ENCODE results near the gene DHRS13. TPM values are rescaled to one million over a fixed set of nuclear protein-coding genes. Genes with fewer than 3 reads are reported as not detected.
"Not testable (repeated sequence)": the region's sequence is repeated elsewhere in the genome, so short reads cannot be mapped to it uniquely, and the experiment has no call there.

Gene DHRS13
- total RNA-seq, 2 experiments from 2014 or later, result 23.1 to 25.9 TPM

GRCh38 chr17:28944862-28945741, 42.2 kb upstream of the DHRS13 start:
- H3K9me3 Mint-ChIP-seq (ENCODE audit: low read depth), result no peaks in the 10 kb centered on the region
- H3K4me3 Mint-ChIP-seq, result no peak overlapping the region
- H3K4me1 Mint-ChIP-seq, result peaks cover 68% of the 10 kb centered on the region
- CTCF ChIA-PET, result interaction anchor here (0.8 to 9.1 kb wide), 8 partner anchors 7 to 217 kb away, joined by 3 to 112 read pairs (median 4); partner anchors contain the start of genes DHRS13, NEK8 and TLCD1
- no peak for DNase-seq
- no peak overlapping the region for H3K27ac Mint-ChIP-seq
- peaks cover 54% of the 10 kb centered on the region for H3K36me3 Mint-ChIP-seq
- ATAC-seq, result no peak
- no peaks in the 10 kb centered on the region for H3K27me3 Mint-ChIP-seq

GRCh38 chr17:28944343-28944742, 41.5 kb upstream of the DHRS13 start:
- ATAC-seq, result no peak
- no peaks in the 10 kb centered on the region for H3K27me3 Mint-ChIP-seq
- H3K36me3 Mint-ChIP-seq, result peaks cover 54% of the 10 kb centered on the region
- no peak overlapping the region for H3K4me3 Mint-ChIP-seq
- CTCF ChIA-PET, result interaction anchor here (0.6 to 3.3 kb wide), 6 partner anchors 9 to 237 kb away, joined by 3 to 10 read pairs (median 4); partner anchors contain the start of gene DHRS13
- no peak for DNase-seq
- H3K9me3 Mint-ChIP-seq (ENCODE audit: low read depth), result no peaks in the 10 kb centered on the region
- peaks cover 75% of the 10 kb centered on the region for H3K4me1 Mint-ChIP-seq
- H3K27ac Mint-ChIP-seq, result no peak overlapping the region

- H3K4me1 Mint-ChIP-seq, result peaks cover 74% of the 10 kb centered on the region
- H3K27me3 Mint-ChIP-seq, result no peaks in the 10 kb centered on the region
- DNase-seq, result no peak
- no peak overlapping the region for H3K4me3 Mint-ChIP-seq
- no peak overlapping the region for H3K27ac Mint-ChIP-seq
- H3K36me3 Mint-ChIP-seq, result peaks cover 50% of the 10 kb centered on the region
- no peaks in the 10 kb centered on the region for H3K9me3 Mint-ChIP-seq (ENCODE audit: low read depth)
- CTCF ChIA-PET, result interaction anchor here (3.3 kb wide), 1 partner anchor 41 kb away, joined by 10 read pairs; the partner anchor contains the start of gene DHRS13
- no peak for ATAC-seq
Measured at GRCh38 chr17:28942925-28943324, 40.0 kb upstream of the DHRS13 start.

- Mint-ChIP-seq H3K27ac (no peak overlapping the region), H3K9me3 (ENCODE audit: low read depth) (no peaks in the 10 kb centered on the region), H3K27me3 (no peaks in the 10 kb centered on the region), H3K4me1 (peaks cover 72% of the 10 kb centered on the region), H3K4me3 (no peak overlapping the region), H3K36me3 (peaks cover 48% of the 10 kb centered on the region)
- ATAC-seq (no peak), DNase-seq (no peak)
- CTCF ChIA-PET, result interaction anchor here (1.1 to 2.2 kb wide), 3 partner anchors 9 to 191 kb away, joined by 3 to 6 read pairs (median 5); no protein-coding TSS in a partner anchor
Measured at GRCh38 chr17:28941251-28941650, 38.4 kb upstream of the DHRS13 start.

GRCh38 chr17:28940675-28941074, 37.8 kb upstream of the DHRS13 start:
- ATAC-seq (no peak), DNase-seq (no peak)
- Mint-ChIP-seq H3K27me3 (no peaks in the 10 kb centered on the region), H3K27ac (peak overlapping the region; percentile 61), H3K4me3 (no peak overlapping the region), H3K36me3 (peaks cover 49% of the 10 kb centered on the region), H3K4me1 (peaks cover 70% of the 10 kb centered on the region), H3K9me3 (ENCODE audit: low read depth) (no peaks in the 10 kb centered on the region)
- CTCF ChIA-PET, result interaction anchor here (1.1 to 2.2 kb wide), 3 partner anchors 9 to 191 kb away, joined by 3 to 6 read pairs (median 5); no protein-coding TSS in a partner anchor

- no peaks in the 10 kb centered on the region for H3K9me3 Mint-ChIP-seq (ENCODE audit: low read depth)
- DNase-seq, result no peak
- peaks cover 67% of the 10 kb centered on the region for H3K4me1 Mint-ChIP-seq
- CTCF ChIA-PET, result interaction anchor here (0.8 to 2.2 kb wide), 8 partner anchors 9 to 190 kb away, joined by 3 to 6 read pairs (median 4); partner anchors contain the start of gene PHF12
- H3K27me3 Mint-ChIP-seq, result no peaks in the 10 kb centered on the region
- H3K4me3 Mint-ChIP-seq, result no peak overlapping the region
- H3K36me3 Mint-ChIP-seq, result peaks cover 47% of the 10 kb centered on the region
- peak overlapping the region; percentile 61 for H3K27ac Mint-ChIP-seq
- no peak for ATAC-seq
Measured at GRCh38 chr17:28940142-28940541, 37.3 kb upstream of the DHRS13 start.

GRCh38 chr17:28938552-28938951, 35.7 kb upstream of the DHRS13 start:
- peak overlapping the region; percentile 11 for H3K27ac Mint-ChIP-seq
- DNase-seq, result no peak
- H3K9me3 Mint-ChIP-seq (ENCODE audit: low read depth), result no peaks in the 10 kb centered on the region
- no peak for ATAC-seq
- H3K27me3 Mint-ChIP-seq, result no peaks in the 10 kb centered on the region
- H3K36me3 Mint-ChIP-seq, result peaks cover 38% of the 10 kb centered on the region
- H3K4me1 Mint-ChIP-seq, result peaks cover 61% of the 10 kb centered on the region
- H3K4me3 Mint-ChIP-seq, result no peak overlapping the region
- CTCF ChIA-PET, result interaction anchor here (1.3 to 2.2 kb wide), 5 partner anchors 8 to 27 kb away, joined by 3 to 12 read pairs (median 4); partner anchors contain the start of gene PHF12

GRCh38 chr17:28937044-28937729, 34.3 kb upstream of the DHRS13 start:
- CTCF ChIA-PET, result interaction anchor here (0.6 to 2.2 kb wide), 8 partner anchors 9 to 84 kb away, joined by 3 to 12 read pairs (median 5); no protein-coding TSS in a partner anchor
- Mint-ChIP-seq H3K36me3 (peaks cover 37% of the 10 kb centered on the region), H3K9me3 (ENCODE audit: low read depth) (no peaks in the 10 kb centered on the region), H3K4me3 (no peak overlapping the region), H3K4me1 (peaks cover 56% of the 10 kb centered on the region), H3K27me3 (no peaks in the 10 kb centered on the region), H3K27ac (no peak overlapping the region)
- ATAC-seq, result no peak
- no peak for DNase-seq

- Mint-ChIP-seq H3K4me1 (peaks cover 47% of the 10 kb centered on the region), H3K27me3 (no peaks in the 10 kb centered on the region), H3K9me3 (ENCODE audit: low read depth) (no peaks in the 10 kb centered on the region), H3K4me3 (no peak overlapping the region), H3K27ac (no peak overlapping the region), H3K36me3 (peaks cover 37% of the 10 kb centered on the region)
- CTCF ChIA-PET, result interaction anchor here (0.9 to 2.2 kb wide), 5 partner anchors 14 to 209 kb away, joined by 3 to 12 read pairs (median 5); no protein-coding TSS in a partner anchor
- no peak for DNase-seq
- no peak for ATAC-seq
Measured at GRCh38 chr17:28935744-28936460, 33.0 kb upstream of the DHRS13 start.

GRCh38 chr17:28934508-28934907, 31.6 kb upstream of the DHRS13 start:
- H3K27ac Mint-ChIP-seq, result not testable (repeated sequence)
- CTCF ChIA-PET, result interaction anchor here (0.6 to 1.3 kb wide), 6 partner anchors 9 to 207 kb away, joined by 3 to 6 read pairs (median 3); no protein-coding TSS in a partner anchor
- H3K4me1 Mint-ChIP-seq, result peaks cover 39% of the 10 kb centered on the region

GRCh38 chr17:28929787-28930186, 26.9 kb upstream of the DHRS13 start:
- DNase-seq (no peak), ATAC-seq (no peak)
- CTCF ChIA-PET, result interaction anchor here (0.8 to 1.7 kb wide), 5 partner anchors 13 to 166 kb away, joined by 3 read pairs; no protein-coding TSS in a partner anchor
- Mint-ChIP-seq H3K27me3 (no peaks in the 10 kb centered on the region), H3K9me3 (ENCODE audit: low read depth) (peaks cover 10% of the 10 kb centered on the region), H3K4me3 (no peak overlapping the region), H3K4me1 (peaks cover 42% of the 10 kb centered on the region), H3K27ac (peak overlapping the region; percentile 23), H3K36me3 (peaks cover 64% of the 10 kb centered on the region)

More at GRCh38 chr17:28934508-28934907, 31.6 kb upstream of the DHRS13 start:
- H3K9me3 Mint-ChIP-seq (ENCODE audit: low read depth); DNase-seq; H3K27me3 Mint-ChIP-seq; ATAC-seq; H3K4me3 Mint-ChIP-seq: not testable (repeated sequence)
- peaks cover 49% of the 10 kb centered on the region for H3K36me3 Mint-ChIP-seq

- CTCF ChIA-PET, result interaction anchor here (1.0 to 3.7 kb wide), 4 partner anchors 9 to 201 kb away, joined by 3 to 34 read pairs (median 4); partner anchors contain the start of gene PHF12
- peaks cover 70% of the 10 kb centered on the region for H3K36me3 Mint-ChIP-seq
- no peak overlapping the region for H3K4me3 Mint-ChIP-seq
- peaks cover 10% of the 10 kb centered on the region for H3K9me3 Mint-ChIP-seq (ENCODE audit: low read depth)
- H3K4me1 Mint-ChIP-seq, result peaks cover 49% of the 10 kb centered on the region
- DNase-seq, result peak; percentile 57
- no peaks in the 10 kb centered on the region for H3K27me3 Mint-ChIP-seq
- H3K27ac Mint-ChIP-seq, result peak overlapping the region; percentile 1
- peak; percentile 52 for ATAC-seq
Measured at GRCh38 chr17:28928061-28928460, 25.2 kb upstream of the DHRS13 start.

Measured in activated CD8-positive, alpha-beta memory T cell treated with anti-CD3 and anti-CD28 coated beads, Interleukin-2, amount 10 ng/mL, durations not matched to agents 7 days and 5 days (primary cell).